Neural progenitor cell (in vitro differentiated cells): ENCODE measurements around the gene PHETA1.

Experiments used
- CTCF ChIP-seq: fragments of 200-600 bp; sonication (generic); IDR thresholded peaks from 2 replicates; pipeline ENCODE4 v1.5.1; 2017; ENCODE audit warnings: antibody characterized with exemption, mild to moderate bottlenecking
- EZH2phosphoT487 ChIP-seq: fragments of 200-600 bp; sonication (generic); IDR thresholded peaks from 2 replicates; pipeline ENCODE4 v1.6.1; 2017; ENCODE audit warnings: antibody characterized with exemption

- TF ChIP-seq CTCF = no peak
- no peak for TF ChIP-seq EZH2phosphoT487
Observed at GRCh38 chr12:111334393-111334915, 34.4 kb downstream of the PHETA1 start.
